ENCODE measurements around the gene SRI. TPM values are rescaled to one million over a fixed set of nuclear protein-coding genes. Genes with fewer than 3 reads are reported as not detected.

Gene SRI
- polyA plus RNA-seq, 1 of the 3 experiments (the other 2 are of a cell fraction), result 197 TPM

DNA sequence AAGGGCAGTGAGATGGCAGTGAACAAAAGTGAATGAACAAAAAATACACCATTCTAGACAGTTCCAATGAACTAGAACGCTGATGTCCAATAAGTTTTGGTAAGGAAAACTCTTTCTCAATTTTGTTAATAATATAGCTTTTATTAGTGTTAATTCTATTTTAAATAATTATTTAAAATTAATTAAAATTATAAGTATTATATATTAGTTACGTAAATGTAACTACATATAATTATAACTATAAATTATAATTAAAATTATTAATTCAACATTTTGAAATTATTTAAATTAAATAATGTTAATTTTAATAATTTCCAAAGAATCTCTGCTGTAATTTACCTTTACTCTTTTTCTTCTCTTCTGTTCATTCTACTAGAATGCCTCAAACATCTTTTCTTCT, 5.4 kb downstream of the SRI start:
- TF ChIP-seq RAD21 (IDR thresholded peaks at IDR 0.05; ENCODE audit: low read length) (no peak), FOXM1 (IDR thresholded peaks at IDR 0.05; ENCODE audit: low read depth) (no peak), GABPA (IDR thresholded peaks at IDR 0.05; ENCODE audit: low read depth) (no peak), CHD2 (IDR thresholded peaks at IDR 0.05; ENCODE audit: low read length, partially characterized antibody) (no peak), MEF2A (IDR thresholded peaks at IDR 0.05; ENCODE audit: borderline replicate concordance, low read depth) (no peak), FOSL2 (IDR thresholded peaks at IDR 0.05; ENCODE audit: borderline replicate concordance, low read depth) (no peak), NRF1 (IDR thresholded peaks at IDR 0.05; ENCODE audit: low read depth, low read length) (no peak), SIN3A (IDR thresholded peaks at IDR 0.05; ENCODE audit: borderline replicate concordance, low read depth, low read length) (no peak), YY1 (IDR thresholded peaks at IDR 0.05; ENCODE audit: low read depth) (no peak), ELF1 (IDR thresholded peaks at IDR 0.05) (no peak), EZH2phosphoT487 (IDR thresholded peaks at IDR 0.05; ENCODE audit: borderline replicate concordance, low read depth) (no peak), TAF1 (IDR thresholded peaks at IDR 0.05; ENCODE audit: borderline replicate concordance, low read depth, low read length) (no peak)
- TF ChIP-seq, protein P1, sequence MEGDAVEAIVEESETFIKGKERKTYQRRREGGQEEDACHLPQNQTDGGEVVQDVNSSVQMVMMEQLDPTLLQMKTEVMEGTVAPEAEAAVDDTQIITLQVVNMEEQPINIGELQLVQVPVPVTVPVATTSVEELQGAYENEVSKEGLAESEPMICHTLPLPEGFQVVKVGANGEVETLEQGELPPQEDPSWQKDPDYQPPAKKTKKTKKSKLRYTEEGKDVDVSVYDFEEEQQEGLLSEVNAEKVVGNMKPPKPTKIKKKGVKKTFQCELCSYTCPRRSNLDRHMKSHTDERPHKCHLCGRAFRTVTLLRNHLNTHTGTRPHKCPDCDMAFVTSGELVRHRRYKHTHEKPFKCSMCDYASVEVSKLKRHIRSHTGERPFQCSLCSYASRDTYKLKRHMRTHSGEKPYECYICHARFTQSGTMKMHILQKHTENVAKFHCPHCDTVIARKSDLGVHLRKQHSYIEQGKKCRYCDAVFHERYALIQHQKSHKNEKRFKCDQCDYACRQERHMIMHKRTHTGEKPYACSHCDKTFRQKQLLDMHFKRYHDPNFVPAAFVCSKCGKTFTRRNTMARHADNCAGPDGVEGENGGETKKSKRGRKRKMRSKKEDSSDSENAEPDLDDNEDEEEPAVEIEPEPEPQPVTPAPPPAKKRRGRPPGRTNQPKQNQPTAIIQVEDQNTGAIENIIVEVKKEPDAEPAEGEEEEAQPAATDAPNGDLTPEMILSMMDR (IDR thresholded peaks at IDR 0.05), result no peak
- TF ChIP-seq, protein P2, sequence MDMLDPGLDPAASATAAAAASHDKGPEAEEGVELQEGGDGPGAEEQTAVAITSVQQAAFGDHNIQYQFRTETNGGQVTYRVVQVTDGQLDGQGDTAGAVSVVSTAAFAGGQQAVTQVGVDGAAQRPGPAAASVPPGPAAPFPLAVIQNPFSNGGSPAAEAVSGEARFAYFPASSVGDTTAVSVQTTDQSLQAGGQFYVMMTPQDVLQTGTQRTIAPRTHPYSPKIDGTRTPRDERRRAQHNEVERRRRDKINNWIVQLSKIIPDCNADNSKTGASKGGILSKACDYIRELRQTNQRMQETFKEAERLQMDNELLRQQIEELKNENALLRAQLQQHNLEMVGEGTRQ (IDR thresholded peaks at IDR 0.05; ENCODE audit: borderline replicate concordance, low read depth, low read length), result no peak
- no peaks in the 10 kb centered on the region for H3F3A ChIP-seq (replicated peaks; ENCODE audit: insufficient read depth)
- H3K79me2 ChIP-seq (ENCODE audit: insufficient read depth), result peaks cover 55% of the 10 kb centered on the region
- 98% methylated on average over 2 of the region's 2 CpGs for WGBS (ENCODE audit: low lambda C conversion rate)
- DNase-seq, result no peak
- no peak overlapping the region for H3K9ac ChIP-seq
- H2AFZ ChIP-seq (ENCODE audit: low read depth), result no peak overlapping the region
- no peak overlapping the region for H3K4me2 ChIP-seq
- peaks cover 67 to 85% of the 10 kb centered on the region in 2 experiments for H3K36me3 ChIP-seq (replicated peaks in 1 of 2; ENCODE audit: control insufficient read depth in 1 of 2, insufficient read depth in 2 of 2, low read length in 1 of 2)
- no peak overlapping the region for H3K27ac ChIP-seq (ENCODE audit: low read depth in 2 of 2, low read length in 1 of 2)
- no peaks in the 10 kb centered on the region for H3K9me2 ChIP-seq
- no peaks in the 10 kb centered on the region for H3K27me3 ChIP-seq (ENCODE audit: insufficient read depth)
- peaks cover 22% of the 10 kb centered on the region for H4K20me1 ChIP-seq (ENCODE audit: insufficient read depth)
- no peaks in the 10 kb centered on the region for H3K9me3 ChIP-seq
- ChIA-PET CTCF (interaction anchor here (1.2 to 1.7 kb wide), 3 partner anchors 12 to 29 kb away, joined by 3 to 7 read pairs (median 4); no protein-coding TSS in a partner anchor), POLR2A (no interaction called here)
- H3K4me3 ChIP-seq (ENCODE audit: low read depth in 2 of 2, low read length in 1 of 2), result no peak overlapping the region
- peaks cover 6 to 11% of the 10 kb centered on the region in 2 experiments for H3K4me1 ChIP-seq (ENCODE audit: control insufficient read depth in 1 of 2, insufficient read depth in 2 of 2, low read depth in 1 of 2, low read length in 1 of 2)

DNA sequence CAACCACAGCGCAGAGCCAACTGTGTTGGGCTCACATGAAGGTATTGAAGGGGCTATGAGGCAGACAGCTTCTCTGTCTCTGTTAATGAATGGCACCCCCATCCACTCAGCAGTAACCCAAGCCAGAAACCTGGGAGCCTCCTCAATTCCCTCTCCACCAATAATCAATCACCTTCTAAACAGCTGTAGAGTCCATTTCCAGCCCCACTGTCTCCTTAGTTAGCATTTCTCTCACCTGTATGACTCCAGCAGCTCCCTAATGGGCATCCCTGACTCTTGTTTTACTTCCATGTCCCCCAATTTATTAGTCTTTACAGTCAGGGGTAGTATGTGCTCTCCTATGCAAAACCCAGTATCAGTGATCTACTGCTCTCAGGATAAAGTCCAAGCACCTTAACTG, 6.9 kb downstream of the SRI start:
- no peak overlapping the region for H3K4me3 ChIP-seq (ENCODE audit: low read depth in 2 of 2, low read length in 1 of 2)
- H3K36me3 ChIP-seq (replicated peaks in 1 of 2; ENCODE audit: control insufficient read depth in 1 of 2, insufficient read depth in 2 of 2, low read length in 1 of 2), result peaks cover 82 to 95% of the 10 kb centered on the region in 2 experiments
- ChIA-PET POLR2A (no interaction called here), CTCF (interaction anchor here (1.0 to 1.7 kb wide), 4 partner anchors 10 to 43 kb away, joined by 3 to 6 read pairs (median 4); no protein-coding TSS in a partner anchor)
- peaks cover 40% of the 10 kb centered on the region for H3K79me2 ChIP-seq (ENCODE audit: insufficient read depth)
- H3K9ac ChIP-seq, result no peak overlapping the region
- no peaks in the 10 kb centered on the region for H3K9me2 ChIP-seq
- H4K20me1 ChIP-seq (ENCODE audit: insufficient read depth), result peaks cover 14% of the 10 kb centered on the region
- 89% methylated on average over 1 of the region's 1 CpG for WGBS (ENCODE audit: low lambda C conversion rate)
- H3K27ac ChIP-seq (ENCODE audit: low read depth in 2 of 2, low read length in 1 of 2), result no peak overlapping the region; a peak in 1 of 4 replicates
- no peaks in the 10 kb centered on the region for H3K9me3 ChIP-seq
- no peaks in the 10 kb centered on the region for H3F3A ChIP-seq (replicated peaks; ENCODE audit: insufficient read depth)
- no peak overlapping the region for H2AFZ ChIP-seq (ENCODE audit: low read depth)
- no peak for DNase-seq
- H3K4me2 ChIP-seq, result no peak overlapping the region
- no peaks in the 10 kb centered on the region for H3K27me3 ChIP-seq (ENCODE audit: insufficient read depth)
- H3K4me1 ChIP-seq (ENCODE audit: control insufficient read depth in 1 of 2, insufficient read depth in 2 of 2, low read depth in 1 of 2, low read length in 1 of 2), result peaks cover 1 to 4% of the 10 kb centered on the region in 2 experiments
- TF ChIP-seq RFX5 (IDR thresholded peaks at IDR 0.05; ENCODE audit: low read length) (no peak), TAF1 (IDR thresholded peaks at IDR 0.05; ENCODE audit: borderline replicate concordance, low read depth, low read length) (no peak), SMC3 (IDR thresholded peaks at IDR 0.05; ENCODE audit: low read depth, low read length) (no peak), RXRA (IDR thresholded peaks at IDR 0.05; ENCODE audit: borderline replicate concordance, low read depth) (no peak), TCF12 (IDR thresholded peaks at IDR 0.05) (no peak), YY1 (IDR thresholded peaks at IDR 0.05; ENCODE audit: low read depth) (no peak), MXI1 (IDR thresholded peaks at IDR 0.05; ENCODE audit: low read depth, low read length) (no peak), FOXJ3 (CRISPR knock-in tag; IDR thresholded peaks at IDR 0.05) (no peak), NRF1 (IDR thresholded peaks at IDR 0.05; ENCODE audit: low read depth, low read length) (no peak), POLR2AphosphoS5 (IDR thresholded peaks at IDR 0.05; ENCODE audit: low read depth, low read length) (no peak)
- TF ChIP-seq, protein P1 (IDR thresholded peaks at IDR 0.05), result no peak
- TF ChIP-seq, protein P3, sequence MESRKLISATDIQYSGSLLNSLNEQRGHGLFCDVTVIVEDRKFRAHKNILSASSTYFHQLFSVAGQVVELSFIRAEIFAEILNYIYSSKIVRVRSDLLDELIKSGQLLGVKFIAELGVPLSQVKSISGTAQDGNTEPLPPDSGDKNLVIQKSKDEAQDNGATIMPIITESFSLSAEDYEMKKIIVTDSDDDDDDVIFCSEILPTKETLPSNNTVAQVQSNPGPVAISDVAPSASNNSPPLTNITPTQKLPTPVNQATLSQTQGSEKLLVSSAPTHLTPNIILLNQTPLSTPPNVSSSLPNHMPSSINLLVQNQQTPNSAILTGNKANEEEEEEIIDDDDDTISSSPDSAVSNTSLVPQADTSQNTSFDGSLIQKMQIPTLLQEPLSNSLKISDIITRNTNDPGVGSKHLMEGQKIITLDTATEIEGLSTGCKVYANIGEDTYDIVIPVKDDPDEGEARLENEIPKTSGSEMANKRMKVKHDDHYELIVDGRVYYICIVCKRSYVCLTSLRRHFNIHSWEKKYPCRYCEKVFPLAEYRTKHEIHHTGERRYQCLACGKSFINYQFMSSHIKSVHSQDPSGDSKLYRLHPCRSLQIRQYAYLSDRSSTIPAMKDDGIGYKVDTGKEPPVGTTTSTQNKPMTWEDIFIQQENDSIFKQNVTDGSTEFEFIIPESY (IDR thresholded peaks at IDR 0.05; ENCODE audit: borderline replicate concordance, low read depth), result no peak

Data from SK-N-SH (cell line).